NCI-H2081 treated with DMSO at 0.1 percent for 48 hours (cell line): ENCODE results near the gene SLC2A1.
A peak's percentile ranks its signal among the peaks of the same experiment; 100 is the strongest.

Source experiments
- DNase-seq: peaks from one replicate; lab custom pipeline; 2025; lab: John Stamatoyannopoulos, UW

The SLC2A1 gene

DNA sequence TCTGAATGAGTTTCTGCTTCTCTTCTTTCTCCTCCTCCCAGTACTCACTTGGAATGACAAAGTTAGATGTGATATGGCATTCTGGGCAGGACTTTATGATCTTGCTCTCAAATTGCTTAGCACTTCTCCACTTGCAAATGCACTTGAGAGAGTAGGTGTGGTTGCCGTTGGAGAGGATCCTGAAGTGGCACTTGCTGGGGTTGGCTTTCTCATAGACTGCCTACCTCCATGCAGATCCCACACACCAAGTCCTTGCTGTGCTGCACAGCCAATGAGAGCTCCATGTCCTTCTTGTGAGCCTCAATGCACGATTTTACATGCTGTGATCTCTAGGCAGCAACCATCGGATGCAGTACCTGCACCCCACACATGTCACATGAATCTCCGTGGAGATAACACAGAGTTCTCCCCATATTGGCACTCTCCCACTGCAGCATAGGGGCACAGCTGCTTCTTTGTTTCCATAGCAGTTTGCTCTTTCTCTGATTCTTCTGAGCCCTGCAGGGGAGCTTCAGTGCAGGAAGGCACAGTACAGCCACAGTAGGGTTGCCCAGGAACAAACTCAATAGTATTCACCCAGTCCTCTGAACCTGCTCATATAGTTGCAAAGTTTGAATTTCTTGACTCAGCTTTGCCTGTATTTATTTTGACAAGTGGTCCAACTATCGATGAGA, 67.1 kb downstream of the SLC2A1 start:
- DNase-seq: no peak

GRCh38 chr1:42889264-42889663, 69.4 kb downstream of the SLC2A1 start:
- no peak for DNase-seq

DNA sequence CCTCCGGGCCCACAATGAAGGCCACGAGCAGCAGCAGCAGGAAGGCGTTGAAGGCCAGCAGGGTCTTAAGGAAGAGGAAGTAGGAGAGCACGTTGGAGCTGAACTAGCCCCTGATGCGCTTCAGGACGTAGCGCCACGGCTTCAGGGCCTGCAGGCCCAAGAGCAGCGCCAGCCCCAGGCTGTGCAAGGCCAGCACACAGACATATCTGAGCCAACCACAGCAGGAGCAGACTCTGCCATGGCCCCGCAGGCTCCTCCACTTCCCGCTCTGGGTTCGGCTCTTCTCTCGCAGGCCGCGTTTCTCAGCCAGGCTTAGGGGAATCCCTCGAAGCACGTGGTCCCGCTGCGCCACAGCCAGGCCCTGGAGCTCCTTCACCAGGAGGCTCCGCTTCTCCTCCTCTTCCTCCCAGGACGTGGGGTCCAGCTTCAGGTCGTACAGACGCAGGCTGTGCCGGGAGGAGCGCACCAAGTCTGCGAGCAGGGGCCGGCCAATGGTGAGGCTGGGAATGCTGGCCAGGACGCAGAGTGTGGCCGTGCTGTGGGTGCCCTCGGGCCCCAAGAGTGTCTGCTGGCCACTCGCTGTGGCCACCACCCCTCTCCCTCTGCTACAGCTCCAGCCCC, 70.5 kb downstream of the SLC2A1 start:
- DNase-seq: no peak

DNA sequence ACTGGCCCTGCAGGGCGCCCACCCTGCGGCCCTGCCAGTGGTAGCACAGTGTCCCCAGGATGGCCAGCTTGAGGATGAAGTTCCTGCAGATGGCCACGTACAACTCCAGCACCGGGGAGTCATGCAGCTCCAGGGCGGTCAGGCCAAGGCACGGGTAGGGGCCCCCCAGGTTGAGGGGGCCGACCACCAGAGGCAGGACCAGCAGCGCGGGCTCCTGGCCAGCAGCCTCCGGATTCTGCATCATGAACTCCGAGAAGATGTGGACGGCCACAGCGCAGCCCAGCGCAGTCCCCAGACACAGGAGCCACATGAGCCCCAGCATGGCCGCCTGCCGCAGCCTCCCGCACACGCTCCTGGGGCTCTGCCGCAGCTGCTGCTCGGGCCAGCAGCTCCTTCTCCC, 71.3 kb downstream of the SLC2A1 start:
- no peak for DNase-seq

- no peak for DNase-seq
Observed at GRCh38 chr1:42886800-42887199, 71.9 kb downstream of the SLC2A1 start.

GRCh38 chr1:42886046-42886739, 72.5 kb downstream of the SLC2A1 start:
- no peak for DNase-seq

GRCh38 chr1:42880384-42880783, 78.3 kb downstream of the SLC2A1 start:
- no peak for DNase-seq

DNA sequence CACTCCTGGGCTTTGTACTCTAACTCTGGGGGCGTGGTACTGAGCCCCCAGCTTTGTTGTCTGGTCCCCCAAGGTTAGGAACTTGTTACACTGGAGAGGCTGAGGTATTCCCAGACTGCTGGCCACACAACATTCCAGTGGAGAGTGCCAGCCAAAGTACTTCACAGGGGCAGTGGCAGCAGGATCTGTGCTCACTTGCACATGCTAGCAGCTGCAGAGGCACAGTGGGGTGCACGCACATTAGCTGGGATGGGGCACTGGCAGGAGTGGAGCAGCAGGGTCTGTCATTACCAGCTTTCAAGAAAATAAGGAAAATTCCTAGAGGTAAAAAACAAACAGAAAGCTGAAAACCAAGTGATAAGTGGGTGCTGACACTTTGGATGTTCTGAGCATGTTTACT, 81.3 kb downstream of the SLC2A1 start:
- no peak for DNase-seq

GRCh38 chr1:42876009-42876408, 82.7 kb downstream of the SLC2A1 start:
- DNase-seq: peak; percentile 61
